PC-3 (cell line): ENCODE data around the gene SLC24A3.

Experiments
- EZH2 ChIP-seq: fragments of 300-600 bp; sonication (generic); IDR thresholded peaks from one replicate; pipeline ENCODE4 v1.6.1; 2017; ENCODE audit warnings: antibody characterized with exemption, mild to moderate bottlenecking, low read length; ENCODE audit not compliant: unreplicated experiment
- EZH2phosphoT487 ChIP-seq: fragments of 300-600 bp; sonication (generic); IDR thresholded peaks from 2 replicates; pipeline ENCODE4 v1.6.1; 2018; ENCODE audit warnings: mild to moderate bottlenecking, antibody characterized with exemption, low read length, borderline replicate concordance
- TF ChIP-seq, protein P1 (sequence below): fragments of 300-600 bp; sonication (generic); conservative IDR thresholded peaks from 2 replicates; pipeline ENCODE4 v1.5.1; 2017; ENCODE audit warnings: antibody characterized with exemption, low read depth, mild to moderate bottlenecking, low read length

DNA sequence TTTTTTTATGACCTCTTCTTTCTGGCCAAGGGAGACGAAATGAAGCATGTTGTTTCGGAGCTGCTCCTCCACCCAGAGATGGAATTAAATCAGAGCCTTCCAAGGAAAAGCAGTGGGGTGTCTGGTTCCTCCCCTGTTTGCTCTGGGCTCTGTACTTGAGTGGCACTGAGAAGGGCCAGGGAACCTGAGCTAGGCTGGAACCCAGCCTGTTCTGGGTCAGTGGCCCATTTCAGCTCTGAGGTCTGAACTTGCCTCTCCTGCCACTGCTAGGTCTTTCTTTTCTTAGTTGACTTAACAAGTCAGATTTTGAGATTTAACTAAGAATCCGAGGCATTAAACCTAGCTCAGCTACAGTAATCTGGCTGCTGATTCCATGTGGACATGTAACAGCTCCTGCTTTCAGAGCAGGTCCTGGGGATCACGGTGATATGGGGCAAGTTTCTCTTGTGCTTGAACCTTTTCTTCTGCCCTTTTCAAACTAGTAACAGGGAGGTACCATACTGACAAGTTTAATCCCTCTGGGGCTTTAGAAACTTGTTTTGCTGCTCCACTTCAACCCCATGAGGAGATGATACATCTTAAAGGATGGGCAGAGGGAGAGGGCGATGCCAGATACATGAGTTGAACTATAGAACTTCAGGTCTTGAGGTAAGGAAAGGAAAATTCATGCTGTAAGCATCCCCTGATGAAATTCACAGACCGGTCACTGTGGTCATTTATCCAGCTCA is 101.1 kb downstream of the SLC24A3 start:
- TF ChIP-seq, protein P1, sequence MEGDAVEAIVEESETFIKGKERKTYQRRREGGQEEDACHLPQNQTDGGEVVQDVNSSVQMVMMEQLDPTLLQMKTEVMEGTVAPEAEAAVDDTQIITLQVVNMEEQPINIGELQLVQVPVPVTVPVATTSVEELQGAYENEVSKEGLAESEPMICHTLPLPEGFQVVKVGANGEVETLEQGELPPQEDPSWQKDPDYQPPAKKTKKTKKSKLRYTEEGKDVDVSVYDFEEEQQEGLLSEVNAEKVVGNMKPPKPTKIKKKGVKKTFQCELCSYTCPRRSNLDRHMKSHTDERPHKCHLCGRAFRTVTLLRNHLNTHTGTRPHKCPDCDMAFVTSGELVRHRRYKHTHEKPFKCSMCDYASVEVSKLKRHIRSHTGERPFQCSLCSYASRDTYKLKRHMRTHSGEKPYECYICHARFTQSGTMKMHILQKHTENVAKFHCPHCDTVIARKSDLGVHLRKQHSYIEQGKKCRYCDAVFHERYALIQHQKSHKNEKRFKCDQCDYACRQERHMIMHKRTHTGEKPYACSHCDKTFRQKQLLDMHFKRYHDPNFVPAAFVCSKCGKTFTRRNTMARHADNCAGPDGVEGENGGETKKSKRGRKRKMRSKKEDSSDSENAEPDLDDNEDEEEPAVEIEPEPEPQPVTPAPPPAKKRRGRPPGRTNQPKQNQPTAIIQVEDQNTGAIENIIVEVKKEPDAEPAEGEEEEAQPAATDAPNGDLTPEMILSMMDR = no peak
- TF ChIP-seq EZH2phosphoT487 (no peak), EZH2 (no peak)
